ENCODE data around the gene MBD3L4.

MBD3L4 gene

DNA sequence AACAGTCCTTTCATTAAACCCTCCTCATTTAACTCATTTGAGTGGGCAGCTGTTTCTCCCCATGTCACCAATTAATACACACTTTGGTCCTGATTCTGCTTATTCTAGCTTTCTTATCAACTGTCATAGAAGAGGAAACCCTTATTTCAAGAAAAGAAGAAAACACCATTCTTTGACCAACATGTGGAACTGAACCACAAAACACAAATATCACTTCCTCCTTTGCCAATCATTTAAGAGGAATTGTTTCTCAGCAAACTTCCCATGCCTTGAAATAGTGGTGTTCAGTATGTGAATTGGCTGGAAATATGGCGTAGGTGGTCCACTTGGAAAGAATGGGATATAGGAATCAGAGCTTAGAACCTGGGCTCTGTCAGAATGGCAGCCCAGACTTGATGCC, 39.2 kb downstream of the MBD3L4 start:
- ChIA-PET CTCF (no interaction called here), POLR2A (no interaction called here)

DNA sequence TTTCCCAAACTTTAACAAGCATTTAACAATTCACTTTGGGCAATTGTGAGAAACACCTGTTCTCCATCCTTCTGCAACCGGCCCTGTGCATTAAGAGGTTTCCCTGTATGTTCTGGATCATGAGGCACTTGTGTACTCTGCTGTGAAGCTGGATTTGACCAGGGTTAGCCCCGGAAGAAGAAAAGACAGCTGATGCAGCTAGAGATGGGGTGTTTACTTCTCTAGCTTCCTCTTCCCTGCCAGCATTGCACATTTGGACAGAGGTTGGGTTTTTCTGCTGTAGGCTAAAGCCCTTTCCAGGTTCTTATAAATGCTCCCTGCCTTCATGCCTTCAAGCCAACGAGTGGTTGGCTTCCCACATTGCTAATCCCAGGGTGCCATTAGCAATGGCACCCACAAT, 39.6 kb downstream of the MBD3L4 start:
- TF ChIP-seq, protein P1, sequence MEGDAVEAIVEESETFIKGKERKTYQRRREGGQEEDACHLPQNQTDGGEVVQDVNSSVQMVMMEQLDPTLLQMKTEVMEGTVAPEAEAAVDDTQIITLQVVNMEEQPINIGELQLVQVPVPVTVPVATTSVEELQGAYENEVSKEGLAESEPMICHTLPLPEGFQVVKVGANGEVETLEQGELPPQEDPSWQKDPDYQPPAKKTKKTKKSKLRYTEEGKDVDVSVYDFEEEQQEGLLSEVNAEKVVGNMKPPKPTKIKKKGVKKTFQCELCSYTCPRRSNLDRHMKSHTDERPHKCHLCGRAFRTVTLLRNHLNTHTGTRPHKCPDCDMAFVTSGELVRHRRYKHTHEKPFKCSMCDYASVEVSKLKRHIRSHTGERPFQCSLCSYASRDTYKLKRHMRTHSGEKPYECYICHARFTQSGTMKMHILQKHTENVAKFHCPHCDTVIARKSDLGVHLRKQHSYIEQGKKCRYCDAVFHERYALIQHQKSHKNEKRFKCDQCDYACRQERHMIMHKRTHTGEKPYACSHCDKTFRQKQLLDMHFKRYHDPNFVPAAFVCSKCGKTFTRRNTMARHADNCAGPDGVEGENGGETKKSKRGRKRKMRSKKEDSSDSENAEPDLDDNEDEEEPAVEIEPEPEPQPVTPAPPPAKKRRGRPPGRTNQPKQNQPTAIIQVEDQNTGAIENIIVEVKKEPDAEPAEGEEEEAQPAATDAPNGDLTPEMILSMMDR (IDR thresholded peaks at IDR 0.05; ENCODE audit: insufficient read depth, low read length, missing control alignments): no peak
- ChIA-PET POLR2A (no interaction called here), CTCF (no interaction called here)
- no peak overlapping the region for H3K4me3 ChIP-seq (ENCODE audit: low read depth, low read length)
- DNase-seq (ENCODE audit: low read depth, low spot score): no peak

More for the DNA sequence above, 39.2 kb downstream of the MBD3L4 start:
- TF ChIP-seq, protein P1 (IDR thresholded peaks at IDR 0.05; ENCODE audit: insufficient read depth, low read length, missing control alignments): no peak
- no peak overlapping the region for H3K4me3 ChIP-seq (ENCODE audit: low read depth, low read length)
- no peak for DNase-seq (ENCODE audit: low read depth, low spot score)

- TF ChIP-seq, protein P1 (IDR thresholded peaks at IDR 0.05; ENCODE audit: insufficient read depth, low read length, missing control alignments): no peak
- no peak overlapping the region for H3K4me3 ChIP-seq (ENCODE audit: low read depth, low read length)
- ChIA-PET POLR2A (no interaction called here), CTCF (no interaction called here)
- no peak for DNase-seq (ENCODE audit: low read depth, low spot score)
Observed at GRCh38 chr19:6999933-7000332, 40.0 kb downstream of the MBD3L4 start.

GRCh38 chr19:6997679-6998445, 42.1 kb downstream of the MBD3L4 start:
- CTCF ChIA-PET: no interaction called here

DNA sequence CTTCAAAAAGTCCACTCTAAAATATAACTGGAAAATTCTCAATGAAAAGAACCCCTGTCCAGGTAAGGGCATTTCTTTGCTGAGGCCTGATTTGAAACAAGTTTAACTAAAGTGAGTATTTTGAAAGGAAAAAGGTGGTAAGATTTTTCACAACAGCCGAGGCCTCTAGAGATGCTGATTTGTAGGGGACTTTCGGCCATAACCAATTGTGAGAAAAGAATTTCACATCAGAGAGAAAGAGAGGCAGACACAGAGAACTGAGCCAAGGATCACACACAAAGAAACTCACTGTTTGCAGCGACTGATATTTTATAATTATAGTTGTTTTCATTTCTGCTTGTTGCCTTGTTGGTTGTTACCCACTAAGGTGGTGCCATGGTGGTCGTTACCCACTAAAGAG, 43.2 kb downstream of the MBD3L4 start:
- no peak overlapping the region for H3K4me3 ChIP-seq (ENCODE audit: low read depth, low read length)
- TF ChIP-seq, protein P1 (IDR thresholded peaks at IDR 0.05; ENCODE audit: insufficient read depth, low read length, missing control alignments): no peak
- POLR2A ChIA-PET: no interaction called here
- DNase-seq (ENCODE audit: low read depth, low spot score): no peak
- CTCF ChIA-PET: no interaction called here

More at GRCh38 chr19:6997679-6998445, 42.1 kb downstream of the MBD3L4 start:
- H3K4me3 ChIP-seq (ENCODE audit: low read depth, low read length): no peak overlapping the region
- TF ChIP-seq, protein P1 (IDR thresholded peaks at IDR 0.05; ENCODE audit: insufficient read depth, low read length, missing control alignments): no peak
- DNase-seq (ENCODE audit: low read depth, low spot score): no peak
- POLR2A ChIA-PET: no interaction called here

DNA sequence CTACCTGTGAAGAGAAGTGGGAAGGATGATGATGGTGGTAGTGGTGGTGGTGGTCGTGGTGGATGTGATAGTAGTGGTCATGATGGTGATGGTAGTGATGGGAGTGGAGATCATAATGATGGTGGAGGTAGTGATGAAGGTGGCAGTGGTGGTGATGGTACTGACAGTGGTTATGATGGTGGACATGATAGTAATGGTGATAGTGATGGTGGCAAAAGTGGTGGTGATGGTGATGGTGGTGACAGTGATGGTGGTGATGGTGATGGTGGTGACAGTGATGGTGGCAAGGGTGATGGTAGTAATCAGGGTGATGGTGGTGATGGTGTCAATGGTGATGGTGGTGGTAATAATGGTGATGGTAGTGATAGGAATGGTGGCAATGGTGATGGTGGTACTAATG, 44.9 kb downstream of the MBD3L4 start:
- DNase-seq (ENCODE audit: low read depth, low spot score): no peak
- ChIA-PET CTCF (no interaction called here), POLR2A (no interaction called here)
- no peak overlapping the region for H3K4me3 ChIP-seq (ENCODE audit: low read depth, low read length)
- TF ChIP-seq, protein P1 (IDR thresholded peaks at IDR 0.05; ENCODE audit: insufficient read depth, low read length, missing control alignments): no peak

Measured in AG04449 (cell line).